ENCODE measurements around the gene SLC35A1. TPM values are rescaled to one million over a fixed set of nuclear protein-coding genes. Genes with fewer than 3 reads are reported as not detected.

SLC35A1 gene, protein sequence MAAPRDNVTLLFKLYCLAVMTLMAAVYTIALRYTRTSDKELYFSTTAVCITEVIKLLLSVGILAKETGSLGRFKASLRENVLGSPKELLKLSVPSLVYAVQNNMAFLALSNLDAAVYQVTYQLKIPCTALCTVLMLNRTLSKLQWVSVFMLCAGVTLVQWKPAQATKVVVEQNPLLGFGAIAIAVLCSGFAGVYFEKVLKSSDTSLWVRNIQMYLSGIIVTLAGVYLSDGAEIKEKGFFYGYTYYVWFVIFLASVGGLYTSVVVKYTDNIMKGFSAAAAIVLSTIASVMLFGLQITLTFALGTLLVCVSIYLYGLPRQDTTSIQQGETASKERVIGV
- total RNA-seq: 15.1 and 17.6 TPM in 2 replicates

DNA sequence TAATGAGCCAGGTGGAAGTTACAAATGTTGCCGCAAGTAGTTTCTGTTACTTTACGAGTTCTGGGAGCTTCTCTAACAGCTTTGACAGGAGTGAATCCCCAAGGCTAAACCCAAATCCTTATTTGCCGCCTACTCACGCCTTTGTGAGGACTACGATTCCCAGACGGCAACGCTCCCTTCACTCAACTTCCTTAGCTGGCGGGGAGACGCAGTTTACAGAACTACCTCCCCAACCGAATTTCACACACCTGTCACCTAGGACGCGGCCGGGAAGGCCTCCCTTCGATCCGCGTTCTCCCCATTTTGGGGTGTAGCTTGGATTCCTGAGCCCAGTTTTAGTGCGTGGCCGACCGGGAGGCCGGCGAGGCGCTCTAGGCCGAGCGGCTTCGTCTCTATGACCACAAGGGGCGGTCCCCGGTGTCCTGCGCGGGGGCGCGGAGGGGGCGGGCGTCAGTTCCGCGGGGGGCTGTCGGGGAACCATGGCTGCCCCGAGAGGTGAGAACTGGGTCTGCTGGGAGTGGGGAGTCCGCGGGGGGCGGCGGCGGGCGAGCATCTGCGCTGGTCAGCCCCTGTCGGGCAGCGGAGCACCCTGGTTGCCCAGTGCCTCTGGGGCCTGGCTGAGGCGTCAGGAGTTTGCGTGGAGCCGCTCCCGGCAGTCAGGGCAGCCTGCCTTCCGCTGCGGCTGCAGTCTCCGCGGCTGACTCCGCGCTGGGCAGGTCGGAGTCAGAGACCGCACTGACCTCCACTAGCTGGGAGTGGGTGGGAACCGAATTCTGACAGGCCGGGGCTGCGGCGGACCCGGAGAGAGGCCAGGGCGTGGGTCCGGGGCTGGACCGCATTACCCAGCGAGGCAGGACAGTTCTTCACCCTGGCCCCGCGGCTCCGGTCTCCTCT is at the start of gene SLC35A1:
Gene SLC35A1 (plus strand): TSS at position 450 of the 894 bp plus-strand sequence. CDS start 30 bp downstream, at position 480.

Other genes with a start within 250 kb of the SLC35A1 start
- 2.3 and 6.2 TPM in 2 replicates for gene SMIM8, start 150.4 kb upstream of the SLC35A1 start, total RNA-seq
- not detected in 2 replicates for gene GJB7, start 143.7 kb upstream of the SLC35A1 start, total RNA-seq
- 0.35 TPM in 1 of 2 replicates, not detected in the other for gene C6orf163, start 128.2 kb upstream of the SLC35A1 start, total RNA-seq
- 0.29 and 0.53 TPM in 2 replicates for gene CFAP206, start 65.0 kb upstream of the SLC35A1 start, total RNA-seq
- gene RARS2, start 117.0 kb downstream of the SLC35A1 start, total RNA-seq: 34.6 and 38.5 TPM in 2 replicates
- gene ORC3, start 117.2 kb downstream of the SLC35A1 start, total RNA-seq: 25.9 and 26.2 TPM in 2 replicates
- gene AKIRIN2, start 229.3 kb downstream of the SLC35A1 start, total RNA-seq: 8.2 and 10.1 TPM in 2 replicates

Measured in myometrial cell (primary cell).